Thymus (tissue), 11 donors: ENCODE measurements around the gene EVI2B. TPM values are rescaled to one million over a fixed set of nuclear protein-coding genes. Genes with fewer than 3 reads are reported as not detected.
"Not testable (repeated sequence)": the region's sequence is repeated elsewhere in the genome, so short reads cannot be mapped to it uniquely, and the experiment has no call there.

Source experiments
- DNase-seq, 9 donors: peaks; one replicate each; pipeline ENCODE4 v3.0.0-alpha.2; 2013; ENCODE audit warnings: low spot score in 9 of 9, low read depth in 6 of 9, missing footprints in 1 of 9
- H3K27ac ChIP-seq, 2 donors: one replicate each; pipeline ENCODE4 v1.5.1; 2013; ENCODE audit warnings: control low read depth in 1 of 2, low read depth in 1 of 2, low read length in 1 of 2, mild to moderate bottlenecking in 1 of 2, moderate library complexity in 1 of 2
- H3K27me3 ChIP-seq, 2 donors: one replicate each; pipeline ENCODE4 v1.5.1; 2013; ENCODE audit warnings: low read length in 1 of 2; ENCODE audit not compliant: control insufficient read depth in 2 of 2, insufficient read depth in 1 of 2
- H3K36me3 ChIP-seq, 2 donors: one replicate each; pipeline ENCODE4 v1.5.1; 2013; ENCODE audit warnings: low read length in 1 of 2, mild to moderate bottlenecking in 1 of 2, moderate library complexity in 1 of 2; ENCODE audit not compliant: control insufficient read depth in 2 of 2, insufficient read depth in 2 of 2
- H3K4me1 ChIP-seq, 2 donors: one replicate each; pipeline ENCODE4 v1.5.1; 2013; ENCODE audit warnings: low read length in 2 of 2; ENCODE audit not compliant: control insufficient read depth in 2 of 2, insufficient read depth in 2 of 2
- H3K4me3 ChIP-seq, 2 donors: one replicate each; pipeline ENCODE4 v1.5.1; 2013; ENCODE audit warnings: low read length in 2 of 2, control low read depth in 1 of 2, mild to moderate bottlenecking in 1 of 2
- H3K9me3 ChIP-seq, 2 donors: one replicate each; pipeline ENCODE4 v1.5.1; 2013; ENCODE audit warnings: low read length in 1 of 2, mild to moderate bottlenecking in 1 of 2; ENCODE audit not compliant: control insufficient read depth in 2 of 2, insufficient read depth in 1 of 2
- WGBS: extraction: QIAGEN DNeasy Blood & Tissue Kit; methylation state at CpG from one replicate; pipeline ENCODE4 v1.1.7; 2013; 5-methylcytosine and 5-hydroxymethylcytosine counted together
- polyA plus RNA-seq: library from polyadenylated mRNA; stranded (reverse); fragments of 200-250 nt; gene quantifications from one replicate; pipeline ENCODE4 v1.2.3, GENCODE V29; 2013
- total RNA-seq: library from RNA; stranded (reverse); fragments of 120-200 nt; gene quantifications from one replicate; pipeline ENCODE4 v1.2.4, GENCODE V29; 2013
- donor health status: healthy.

Gene EVI2B
- total and polyA plus RNA-seq, 2 donors: 19.3 to 50.4 TPM

- Histone ChIP-seq H3K27ac (peak overlapping the region; percentile 89 to 93), H3K4me1 (peaks cover 9 to 13% of the 10 kb centered on the region in 2 donors), H3K36me3 (peaks cover 0 to 10% of the 10 kb centered on the region in 2 donors), H3K9me3 (no peaks in the 10 kb centered on the region), H3K27me3 (no peaks in the 10 kb centered on the region), H3K4me3 (peak overlapping the region; percentile 58 to 68)
- 14% methylated on average over 8 of the region's 8 CpGs for WGBS
- peak in 5 of 9 donors; percentile 43 to 80 (median 50) for DNase-seq
Observed at GRCh38 chr17:31318298-31318801, 4.5 kb upstream of the EVI2B start.

- Histone ChIP-seq H3K4me3 (no peak overlapping the region), H3K27ac (peak overlapping the region; percentile 25 to 81)
Observed at GRCh38 chr17:31314782-31315100, 887 bp upstream of the EVI2B start.

GRCh38 chr17:31312223-31312622 lies 1.6 kb downstream of the EVI2B start:
- not testable (repeated sequence) for H3K27me3 ChIP-seq, DNase-seq, H3K36me3 ChIP-seq, H3K9me3 ChIP-seq
- Histone ChIP-seq H3K27ac (peak overlapping the region; percentile 77 to 87), H3K4me3 (peak overlapping the region; percentile 44 to 77), H3K4me1 (peaks cover 13% of the 10 kb centered on the region in 2 donors)
- 22% methylated on average over 7 of the region's 7 CpGs for WGBS

More at GRCh38 chr17:31314782-31315100, 887 bp upstream of the EVI2B start:
- peaks cover 0 to 10% of the 10 kb centered on the region in 2 donors for H3K36me3 ChIP-seq
- DNase-seq: no peak
- no peaks in the 10 kb centered on the region for H3K27me3 ChIP-seq
- 92% methylated on average over 3 of the region's 3 CpGs for WGBS
- no peaks in the 10 kb centered on the region for H3K9me3 ChIP-seq
- peaks cover 3% of the 10 kb centered on the region in 2 donors for H3K4me1 ChIP-seq

- Histone ChIP-seq H3K36me3 (peaks cover 0 to 4% of the 10 kb centered on the region in 2 donors), H3K4me1 (peaks cover 13 to 18% of the 10 kb centered on the region in 2 donors), H3K27ac (peak overlapping the region; percentile 69 to 87), H3K27me3 (no peaks in the 10 kb centered on the region), H3K9me3 (no peaks in the 10 kb centered on the region), H3K4me3 (peak overlapping the region; percentile 44 to 77)
- no peak for DNase-seq
- WGBS: 15% methylated on average over 3 of the region's 3 CpGs
Observed at GRCh38 chr17:31311526-31311925, 2.3 kb downstream of the EVI2B start.

- DNase-seq: peak in 1 of 9 donors; percentile 63
- Histone ChIP-seq H3K4me1 (peaks cover 12 to 17% of the 10 kb centered on the region in 2 donors), H3K4me3 (peak overlapping the region; percentile 44 to 77), H3K27me3 (no peaks in the 10 kb centered on the region), H3K36me3 (peaks cover 0 to 4% of the 10 kb centered on the region in 2 donors), H3K9me3 (no peaks in the 10 kb centered on the region), H3K27ac (peak overlapping the region; percentile 87 to 88)
- 3% methylated on average over 7 of the region's 7 CpGs for WGBS
Observed at GRCh38 chr17:31310886-31311285, 3.0 kb downstream of the EVI2B start.

- 2% methylated on average over 2 of the region's 2 CpGs for WGBS
- peak in 7 of 9 donors; percentile 84 to 96 (median 89) for DNase-seq
Observed at GRCh38 chr17:31310260-31310659, 3.6 kb downstream of the EVI2B start.

GRCh38 chr17:31309556-31309955 lies 4.3 kb downstream of the EVI2B start:
- 2% methylated on average over 2 of the region's 2 CpGs for WGBS
- Histone ChIP-seq H3K4me3 (peak overlapping the region; percentile 44 to 77), H3K36me3 (peaks cover 6 to 16% of the 10 kb centered on the region in 2 donors), H3K9me3 (no peaks in the 10 kb centered on the region), H3K27ac (peak overlapping the region; percentile 68 to 87), H3K4me1 (peaks cover 10 to 15% of the 10 kb centered on the region in 2 donors), H3K27me3 (no peaks in the 10 kb centered on the region)
- peak in 2 of 9 donors; percentile 24 to 60 for DNase-seq

More at GRCh38 chr17:31310260-31310659, 3.6 kb downstream of the EVI2B start:
- Histone ChIP-seq H3K27ac (peak overlapping the region; percentile 87 to 92), H3K9me3 (no peaks in the 10 kb centered on the region), H3K4me3 (peak overlapping the region; percentile 44 to 77), H3K4me1 (peaks cover 10 to 15% of the 10 kb centered on the region in 2 donors), H3K36me3 (peaks cover under 1 to 9% of the 10 kb centered on the region in 2 donors), H3K27me3 (no peaks in the 10 kb centered on the region)

- Histone ChIP-seq H3K4me3 (peak overlapping the region; percentile 44 to 77), H3K27ac (peak overlapping the region; percentile 85 to 87)
- 51% methylated on average over 5 of the region's 5 CpGs for WGBS
Observed at GRCh38 chr17:31308372-31309334, 5.2 kb downstream of the EVI2B start.

GRCh38 chr17:31307640-31308039 lies 6.2 kb downstream of the EVI2B start:
- DNase-seq: no peak
- Histone ChIP-seq H3K4me1 (peaks cover 10 to 15% of the 10 kb centered on the region in 2 donors), H3K36me3 (peaks cover 10 to 27% of the 10 kb centered on the region in 2 donors), H3K9me3 (no peaks in the 10 kb centered on the region), H3K4me3 (peak overlapping the region in 1 of 2 donors; percentile 12), H3K27me3 (no peaks in the 10 kb centered on the region), H3K27ac (peak overlapping the region in 1 of 2 donors; percentile 87)
- WGBS: 19% methylated on average over 1 of the region's 1 CpG

More at GRCh38 chr17:31308372-31309334, 5.2 kb downstream of the EVI2B start:
- Histone ChIP-seq H3K27me3 (no peaks in the 10 kb centered on the region), H3K36me3 (peaks cover 10 to 21% of the 10 kb centered on the region in 2 donors), H3K4me1 (peaks cover 10 to 15% of the 10 kb centered on the region in 2 donors), H3K9me3 (no peaks in the 10 kb centered on the region)
- DNase-seq: no peak
